Neural cell (in vitro differentiated cells): Measurements from ENCODE around the gene EYA2. TPM values are rescaled to one million over a fixed set of nuclear protein-coding genes. Genes with fewer than 3 reads are reported as not detected.

Experiments
- H2AFZ ChIP-seq: fragments of 200-600, 300-800 bp; sonication (generic), shearing (Covaris generic); 2 replicates; pipeline ENCODE4 v1.6.0; 2014; ENCODE audit warnings: low read depth, mild to moderate bottlenecking, antibody characterized with exemption, low read length, moderate library complexity
- H3F3A ChIP-seq: fragments of 200-600 bp; shearing (Covaris generic); 2 replicates; pipeline ENCODE4 v1.6.1; 2016; ENCODE audit warnings: mild to moderate bottlenecking, moderate library complexity, mixed read lengths, antibody characterized with exemption, low read length; ENCODE audit not compliant: insufficient read depth, poor library complexity, severe bottlenecking
- H3K27ac ChIP-seq: fragments of 200-600, 300-800 bp; sonication (generic), shearing (Covaris generic); 2 replicates; pipeline ENCODE4 v1.5.1; 2014; ENCODE audit warnings: mild to moderate bottlenecking, low read length, moderate library complexity
- H3K27me3 ChIP-seq: fragments of 300-800, 200-600 bp; sonication (generic), shearing (Covaris generic); 2 replicates; pipeline ENCODE4 v1.6.0; 2014; ENCODE audit warnings: mild to moderate bottlenecking, low read depth, low read length, moderate library complexity; ENCODE audit not compliant: insufficient read depth
- H3K36me3 ChIP-seq: fragments of 300-800, 200-600 bp; sonication (generic), shearing (Covaris generic); 2 replicates; pipeline ENCODE4 v1.5.1; 2014; ENCODE audit warnings: mild to moderate bottlenecking, antibody characterized with exemption, low read length, moderate library complexity; ENCODE audit not compliant: insufficient read depth
- H3K4me2 ChIP-seq: fragments of 300-800, 200-600 bp; sonication (generic), shearing (Covaris generic); 2 replicates; pipeline ENCODE4 v1.6.0; 2014; ENCODE audit warnings: mild to moderate bottlenecking, low read length
- H3K4me3 ChIP-seq: fragments of 300-800, 200-600 bp; sonication (generic), shearing (Covaris generic); 2 replicates; pipeline ENCODE4 v1.5.1; 2014; ENCODE audit warnings: mild to moderate bottlenecking, low read length, moderate library complexity
- H3K79me2 ChIP-seq: fragments of 200-600 bp; shearing (Covaris generic); replicated peaks from 2 replicates; pipeline ENCODE4 v1.6.0; 2014; ENCODE audit warnings: mild to moderate bottlenecking, low read length, moderate library complexity; ENCODE audit not compliant: insufficient read depth
- H3K9ac ChIP-seq: fragments of 300-800, 200-600 bp; sonication (generic), shearing (Covaris generic); 2 replicates; pipeline ENCODE4 v1.6.1; 2016; ENCODE audit warnings: mild to moderate bottlenecking, low read length, mixed read lengths
- H3K9me2 ChIP-seq: fragments of 200-600 bp; shearing (Covaris generic); 2 replicates; pipeline ENCODE4 v1.6.1; 2016; ENCODE audit warnings: mild to moderate bottlenecking, low read length, mixed read lengths; ENCODE audit not compliant: insufficient read depth
- H3K9me3 ChIP-seq: fragments of 200-600, 300-800 bp; sonication (generic), shearing (Covaris generic); 2 replicates; pipeline ENCODE4 v1.6.1; 2016; ENCODE audit warnings: mild to moderate bottlenecking, mixed run types, low read length, moderate library complexity, mixed read lengths
- H4K20me1 ChIP-seq: fragments of 200-600 bp; shearing (Covaris generic); 2 replicates; pipeline ENCODE4 v1.6.1; 2016; ENCODE audit warnings: mild to moderate bottlenecking, mixed run types; ENCODE audit not compliant: insufficient read depth
- CTCF ChIP-seq: fragments of 450-650 bp; IDR thresholded peaks from 2 replicates; pipeline ENCODE4 v1.5.1; 2014; ENCODE audit warnings: antibody characterized with exemption, mild to moderate bottlenecking, moderate library complexity; ENCODE audit not compliant: poor library complexity, severe bottlenecking
- EP300 ChIP-seq: fragments of 450-650 bp; conservative IDR thresholded peaks from 2 replicates; pipeline ENCODE4 v1.6.1; 2014; ENCODE audit warnings: antibody characterized with exemption, mild to moderate bottlenecking, moderate library complexity; ENCODE audit not compliant: poor library complexity, severe bottlenecking
- EZH2 ChIP-seq: fragments of 200-600, 300-800 bp; shearing (Covaris generic), sonication (generic); IDR thresholded peaks from 2 replicates; pipeline ENCODE4 v1.6.1; 2014; ENCODE audit warnings: antibody characterized with exemption, low read length, borderline replicate concordance, mild to moderate bottlenecking; ENCODE audit not compliant: insufficient read depth, poor library complexity, severe bottlenecking
- MXI1 ChIP-seq: fragments of 450-650 bp; conservative IDR thresholded peaks from 2 replicates; pipeline ENCODE4 v1.6.1; 2014; ENCODE audit warnings: antibody characterized with exemption, mild to moderate bottlenecking; ENCODE audit not compliant: poor library complexity, severe bottlenecking
- POLR2AphosphoS5 ChIP-seq: IDR thresholded peaks from 2 replicates; pipeline ENCODE4 v1.6.1; 2012
- RAD21 ChIP-seq: fragments of 450-650 bp; conservative IDR thresholded peaks from 2 replicates; pipeline ENCODE4 v1.6.1; 2014; ENCODE audit warnings: antibody characterized with exemption, mild to moderate bottlenecking, moderate library complexity
- REST ChIP-seq: IDR thresholded peaks from 2 replicates; pipeline ENCODE4 v1.6.1; 2012; ENCODE audit warnings: borderline replicate concordance
- SMC3 ChIP-seq: fragments of 450-650 bp; conservative IDR thresholded peaks from 2 replicates; pipeline ENCODE4 v1.6.1; 2014; ENCODE audit warnings: antibody characterized with exemption, mild to moderate bottlenecking, moderate library complexity; ENCODE audit not compliant: poor library complexity
- TAF1 ChIP-seq: IDR thresholded peaks from 2 replicates; pipeline ENCODE4 v1.6.1; 2012; ENCODE audit warnings: low read depth
- polyA plus RNA-seq: library from polyadenylated mRNA; depleted of rRNA; stranded (reverse); fragments of >200 nt; gene quantifications from 2 replicates; pipeline ENCODE4 v1.2.3, GENCODE V29; 2014

The EYA2 gene
- polyA plus RNA-seq, 1 donor from 2014 or later, result 0.88 TPM

GRCh38 chr20:46849269-46849668 is 45.4 kb upstream of the EYA2 start:
- H3K9ac ChIP-seq, result no peak overlapping the region
- no peaks in the 10 kb centered on the region for H3K27me3 ChIP-seq
- no peaks in the 10 kb centered on the region for H4K20me1 ChIP-seq
- H2AFZ ChIP-seq, result no peak overlapping the region
- H3K4me2 ChIP-seq, result no peak overlapping the region
- H3K9me2 ChIP-seq, result no peaks in the 10 kb centered on the region
- peak overlapping the region; percentile 16 for H3K27ac ChIP-seq
- H3K9me3 ChIP-seq, result no peaks in the 10 kb centered on the region
- no peaks in the 10 kb centered on the region for H3K36me3 ChIP-seq
- H3K79me2 ChIP-seq, result no peaks in the 10 kb centered on the region
- H3K4me3 ChIP-seq, result no peak overlapping the region
- H3F3A ChIP-seq, result no peaks in the 10 kb centered on the region
- no peak for TF ChIP-seq EZH2

GRCh38 chr20:46849751-46850150 is 44.9 kb upstream of the EYA2 start:
- Histone ChIP-seq H3K27me3 (no peaks in the 10 kb centered on the region), H3K9me3 (no peaks in the 10 kb centered on the region), H3F3A (no peaks in the 10 kb centered on the region), H3K27ac (peak overlapping the region; percentile 16), H3K36me3 (no peaks in the 10 kb centered on the region), H2AFZ (no peak overlapping the region), H3K79me2 (no peaks in the 10 kb centered on the region), H3K9me2 (no peaks in the 10 kb centered on the region), H3K4me3 (no peak overlapping the region), H4K20me1 (no peaks in the 10 kb centered on the region), H3K4me2 (no peak overlapping the region), H3K9ac (no peak overlapping the region)
- TF ChIP-seq SMC3, result no peak
- TF ChIP-seq MXI1, result no peak
- no peak for TF ChIP-seq POLR2AphosphoS5
- TF ChIP-seq EP300, result no peak
- no peak for TF ChIP-seq EZH2
- no peak for TF ChIP-seq CTCF
- TF ChIP-seq RAD21, result no peak
- no peak for TF ChIP-seq TAF1
- no peak for TF ChIP-seq REST

GRCh38 chr20:46850416-46850815 is 44.2 kb upstream of the EYA2 start:
- H3K27me3 ChIP-seq, result no peaks in the 10 kb centered on the region
- TF ChIP-seq EP300, result no peak
- no peak for TF ChIP-seq POLR2AphosphoS5
- no peak for TF ChIP-seq TAF1
- TF ChIP-seq MXI1, result no peak
- no peak for TF ChIP-seq CTCF
- H3K4me3 ChIP-seq, result no peak overlapping the region
- H3K9me2 ChIP-seq, result no peaks in the 10 kb centered on the region
- H3K4me2 ChIP-seq, result no peak overlapping the region
- no peaks in the 10 kb centered on the region for H3K79me2 ChIP-seq
- no peak overlapping the region for H3K9ac ChIP-seq
- no peaks in the 10 kb centered on the region for H4K20me1 ChIP-seq
- no peak overlapping the region for H2AFZ ChIP-seq
- no peaks in the 10 kb centered on the region for H3K36me3 ChIP-seq
- no peak overlapping the region for H3K27ac ChIP-seq
- H3F3A ChIP-seq, result no peaks in the 10 kb centered on the region
- no peaks in the 10 kb centered on the region for H3K9me3 ChIP-seq
